HG03066 (cell line): ENCODE data around the gene SYTL2.
"Not testable (repeated sequence)": the region's sequence is repeated elsewhere in the genome, so short reads cannot be mapped to it uniquely, and the experiment has no call there.

ENCODE experiments used
- ATAC-seq: cut with Tn5 transposase; IDR thresholded peaks from one replicate; pipeline ENCODE4 v1.9.1; 2021; ENCODE audit warnings: low read depth; ENCODE audit not compliant: unreplicated experiment

The SYTL2 gene

GRCh38 chr11:85799142-85799541 is 11.8 kb downstream of the SYTL2 start:
- ATAC-seq, result no peak

DNA sequence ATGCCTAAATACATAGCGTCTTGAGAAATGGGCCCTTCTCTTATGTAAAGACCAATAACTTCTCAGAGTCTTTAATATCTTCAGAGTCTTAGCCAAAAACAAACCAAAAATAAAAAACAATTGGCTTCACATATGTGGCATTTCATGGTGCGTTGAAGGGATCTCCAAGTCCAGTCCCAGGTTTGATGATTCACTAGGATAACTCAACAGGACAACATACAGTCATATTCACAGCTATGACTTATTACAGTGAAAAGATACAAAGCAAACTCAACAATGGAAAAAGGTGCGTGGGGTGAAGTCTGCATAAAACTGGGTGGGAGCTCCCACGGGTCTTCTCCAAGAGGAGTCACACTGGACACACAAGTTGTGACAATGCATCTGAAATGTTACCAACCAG is 12.6 kb downstream of the SYTL2 start:
- no peak for ATAC-seq

DNA sequence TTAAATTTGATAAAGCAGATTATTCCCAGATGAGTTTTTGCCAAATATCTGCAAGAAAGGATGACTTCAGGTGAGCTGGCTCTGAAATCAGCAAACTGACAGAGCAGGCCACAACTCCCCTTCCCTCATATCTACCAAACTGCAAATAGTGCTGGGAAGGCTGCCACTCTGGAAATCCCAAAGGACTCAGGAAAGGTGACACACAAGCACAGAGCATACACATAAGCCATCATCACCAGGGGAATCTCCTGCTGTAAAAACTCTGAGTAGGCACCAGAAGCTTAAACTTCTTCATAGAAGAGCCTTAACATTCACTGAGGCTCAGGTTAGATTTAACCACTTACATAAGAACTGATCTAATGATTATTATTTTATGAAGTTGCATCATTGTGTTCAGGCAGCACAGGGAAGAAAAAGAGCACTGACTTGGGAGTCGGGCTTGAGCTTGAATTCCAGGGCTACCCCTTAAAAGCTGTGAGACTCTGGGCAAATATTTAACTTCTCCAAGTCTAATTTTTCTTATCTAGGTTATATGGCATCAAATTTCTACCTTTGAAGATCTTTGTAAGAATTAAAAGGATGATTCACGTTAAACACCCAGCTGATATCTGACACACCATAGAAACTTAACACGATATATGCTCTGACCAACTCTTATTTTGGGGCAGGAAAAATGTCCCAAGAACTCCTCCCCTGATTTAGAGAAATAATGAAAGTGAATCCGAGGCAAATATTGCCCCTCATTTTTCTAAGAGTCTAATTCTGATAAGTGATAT is 15.0 kb downstream of the SYTL2 start:
- ATAC-seq, result no peak

- no peak for ATAC-seq
Measured at GRCh38 chr11:85791409-85791990, 19.4 kb downstream of the SYTL2 start.

GRCh38 chr11:85787809-85788760 is 22.9 kb downstream of the SYTL2 start:
- ATAC-seq, result no peak

GRCh38 chr11:85787168-85787567 is 23.8 kb downstream of the SYTL2 start:
- no peak for ATAC-seq

DNA sequence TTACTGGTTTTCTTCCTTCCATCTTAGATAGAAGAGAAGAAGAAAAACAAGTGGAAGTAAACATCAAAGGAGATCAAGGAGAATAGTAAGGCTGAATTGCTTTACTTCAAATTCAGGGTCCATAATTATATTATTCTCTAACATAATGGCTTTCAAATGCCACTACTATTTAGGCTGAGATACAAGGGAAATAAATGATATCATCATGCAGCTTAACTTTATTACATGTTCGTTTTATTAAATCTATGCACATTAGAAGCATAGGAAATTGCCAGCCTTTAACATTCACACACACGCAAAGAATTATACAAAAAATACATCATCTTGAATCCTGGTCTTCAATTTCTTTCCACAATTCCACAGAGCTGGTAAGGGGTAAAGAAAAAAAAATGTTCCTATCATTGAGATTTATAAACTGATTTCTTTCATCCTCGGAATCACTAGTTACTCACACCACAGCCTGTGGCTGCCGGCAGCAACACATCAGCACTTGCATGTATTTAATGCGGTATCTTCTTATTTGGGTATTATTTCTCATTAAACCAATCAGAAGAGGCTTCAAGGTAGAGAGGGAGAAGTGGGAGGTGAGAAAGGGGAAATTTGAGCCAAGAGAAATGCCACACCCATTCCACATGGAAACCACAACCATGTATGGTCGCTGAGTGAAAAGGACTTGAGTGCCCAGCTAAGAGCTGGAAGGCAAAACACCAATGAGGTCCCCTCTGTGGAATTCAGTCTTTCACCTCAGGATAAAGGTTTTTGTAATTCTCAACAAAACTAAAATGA is 26.3 kb downstream of the SYTL2 start:
- ATAC-seq, result no peak

DNA sequence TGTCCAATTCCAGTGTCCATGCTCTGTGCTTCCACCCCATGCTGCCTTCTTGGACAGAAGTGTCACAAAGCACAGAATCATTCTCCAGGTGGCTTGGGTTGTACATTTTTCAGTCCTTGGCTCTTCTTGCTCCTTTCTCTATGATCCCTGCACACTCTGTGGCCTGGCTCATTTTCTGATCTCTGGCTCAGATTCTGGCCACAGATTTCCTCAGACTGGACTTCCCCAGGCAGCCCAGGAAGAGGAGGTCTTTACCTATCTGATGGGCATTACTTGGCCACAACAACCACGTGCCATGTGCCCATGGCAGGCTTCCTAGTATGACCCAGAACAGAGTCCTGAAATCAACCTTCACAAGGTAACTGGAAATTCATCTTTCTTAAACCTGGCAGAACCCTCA is 27.2 kb downstream of the SYTL2 start:
- ATAC-seq, result no peak

DNA sequence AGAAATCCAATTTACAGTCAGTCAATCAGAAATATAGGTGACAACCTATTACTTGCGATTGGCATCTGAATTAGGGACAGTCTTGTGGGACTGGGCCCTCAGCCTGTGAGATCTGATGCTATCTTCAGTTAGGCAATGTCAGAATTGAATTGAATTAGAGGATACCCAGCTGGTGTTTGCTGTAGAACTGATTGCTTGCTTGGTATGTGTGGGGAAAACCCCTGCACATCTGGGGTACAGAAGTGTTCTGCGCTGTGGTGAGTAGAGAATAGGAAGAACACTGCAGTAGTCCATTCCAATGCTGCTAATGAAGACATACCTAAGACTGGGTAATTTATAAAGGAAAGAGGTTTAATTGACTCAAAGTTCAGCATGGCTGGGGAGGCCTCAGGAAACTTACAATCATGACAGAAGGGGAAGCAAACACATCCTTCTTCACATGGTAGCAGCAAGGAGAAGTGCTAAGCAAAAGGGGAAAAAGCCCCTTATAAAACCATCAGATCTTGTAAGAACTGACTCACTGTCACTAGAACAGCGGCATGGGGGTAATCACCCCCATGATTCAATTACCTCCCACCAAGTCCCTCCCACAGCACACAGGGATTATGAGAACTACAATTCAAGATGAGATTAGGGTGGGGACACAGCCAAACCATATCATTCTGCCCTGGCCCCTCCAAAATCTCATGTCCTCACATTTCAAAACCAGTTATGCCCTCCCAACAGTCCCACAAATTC is 30.0 kb downstream of the SYTL2 start:
- ATAC-seq, result not testable (repeated sequence)

DNA sequence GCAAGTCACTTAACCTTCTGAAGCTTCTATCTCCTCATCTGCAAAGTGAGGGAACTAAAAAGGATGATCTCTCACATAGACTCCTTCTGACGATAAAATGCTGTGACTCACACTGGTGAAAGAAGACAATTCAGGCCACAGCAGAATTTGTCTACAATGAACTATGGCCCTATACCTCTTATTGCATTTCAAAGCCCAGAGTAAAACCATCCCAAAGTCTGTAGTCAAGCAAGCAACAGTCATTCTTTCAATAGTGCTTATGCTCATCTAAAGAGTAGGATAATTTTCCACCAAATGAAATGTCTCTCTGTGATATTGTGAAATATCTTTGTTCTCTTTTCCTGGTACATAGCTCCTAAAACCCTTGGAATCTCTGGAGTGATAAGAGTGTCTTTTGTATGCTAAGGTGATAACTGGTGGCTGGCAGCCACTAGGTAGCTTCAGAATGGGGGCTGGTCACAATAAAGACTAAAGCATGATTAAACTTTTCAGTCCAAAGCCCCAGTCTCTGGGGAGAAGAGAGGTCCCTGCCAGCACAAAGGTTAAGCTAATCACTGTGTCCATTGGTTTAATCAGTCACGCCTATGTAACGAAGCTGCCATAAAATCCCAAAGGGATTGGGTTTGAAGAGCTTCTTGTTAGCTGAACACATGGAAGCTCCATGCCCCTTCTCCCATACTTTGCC is 30.8 kb downstream of the SYTL2 start:
- ATAC-seq, result no peak

- not testable (repeated sequence) for ATAC-seq
Measured at GRCh38 chr11:85777603-85777972, 33.4 kb downstream of the SYTL2 start.

GRCh38 chr11:85776951-85777602 is 33.9 kb downstream of the SYTL2 start:
- ATAC-seq, result no peak

DNA sequence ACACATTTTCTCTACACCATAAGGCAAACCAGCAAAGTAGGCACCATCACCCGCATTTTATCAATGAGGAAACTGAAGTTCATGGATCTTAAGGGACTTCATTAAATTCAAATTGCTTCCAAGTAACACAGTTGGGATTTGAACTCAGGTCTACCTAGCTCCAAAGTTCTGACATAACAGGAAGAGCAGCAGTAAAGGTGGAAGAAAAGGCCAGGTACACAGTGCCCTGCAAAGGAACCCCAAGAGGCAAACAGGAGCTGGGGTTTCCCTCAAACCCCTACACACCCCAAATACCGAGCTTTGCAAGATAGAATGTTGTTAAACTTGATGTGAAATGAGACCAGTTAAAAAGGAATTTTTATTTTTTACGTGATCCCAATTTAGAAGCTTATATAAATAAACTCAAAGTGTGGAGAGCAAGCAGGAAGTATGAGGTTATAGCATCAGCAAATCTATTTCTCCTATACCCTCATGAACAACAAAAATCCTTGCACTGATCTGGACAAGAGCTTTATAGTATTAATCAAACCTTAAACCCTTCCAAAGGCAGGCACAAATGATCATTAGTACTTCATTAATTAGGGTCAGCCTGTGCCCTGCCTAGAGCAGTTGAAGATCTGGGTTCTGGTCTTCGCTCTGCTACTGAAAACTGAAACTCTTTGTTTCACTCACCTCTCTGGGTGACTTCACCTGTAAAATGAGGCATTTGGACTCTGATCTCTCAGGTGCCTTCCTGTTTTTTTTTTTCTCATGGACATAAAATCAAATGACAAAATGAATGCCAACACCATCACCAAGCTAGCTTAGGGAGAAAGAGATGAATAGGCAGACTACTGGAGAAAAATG is 36.5 kb downstream of the SYTL2 start:
- no peak for ATAC-seq

DNA sequence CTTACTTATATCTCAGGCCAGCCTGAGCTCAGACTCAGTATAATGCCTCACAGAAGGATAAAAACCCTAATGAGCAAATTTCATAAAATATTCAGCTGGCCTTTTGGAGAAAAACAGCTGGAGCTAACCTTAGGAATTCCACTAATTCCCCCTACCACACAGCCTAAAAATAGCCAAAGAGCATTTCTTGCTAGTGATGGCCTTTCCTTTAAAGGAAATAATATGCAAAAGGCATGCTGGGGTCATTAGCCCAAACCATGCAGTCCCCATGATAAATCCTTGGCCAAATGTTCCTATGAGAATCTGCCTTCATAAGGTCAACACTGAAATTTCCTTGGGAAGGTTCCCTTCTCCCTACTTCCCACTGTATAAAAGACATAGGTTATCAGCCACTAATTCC is 38.2 kb downstream of the SYTL2 start:
- no peak for ATAC-seq

- no peak for ATAC-seq
Measured at GRCh38 chr11:85771568-85771967, 39.4 kb downstream of the SYTL2 start.

GRCh38 chr11:85769771-85770170 is 41.2 kb downstream of the SYTL2 start:
- no peak for ATAC-seq

- no peak for ATAC-seq
Measured at GRCh38 chr11:85768473-85769146, 42.3 kb downstream of the SYTL2 start.
